HepG2 (cell line): ENCODE measurements around the gene C22orf31. TPM values are rescaled to one million over a fixed set of nuclear protein-coding genes. Genes with fewer than 3 reads are reported as not detected.
A peak's percentile ranks its signal among the peaks of the same experiment; 100 is the strongest.

Experiments
- ATAC-seq: fragments of 200-7000 bp; cut with Tn5 transposase; 3 replicates; pipeline ENCODE4 v1.9.1; 2020; ENCODE audit warnings: mild to moderate bottlenecking, moderate library complexity
- BruUV-seq: library from RNA; stranded (reverse); fragments of 400-500 nt; replicated peaks from 2 replicates; lab custom pipeline; 2021; lab: Mats Ljungman, UMichigan
- CTCF ChIA-PET: fragments of 300-600 bp; formaldehyde crosslinking; extraction: SDS; loops from one replicate; lab custom pipeline; 2021; ENCODE audit warnings: low total read pairs, inconsistent platforms, low intra/inter-chr PET ratio; lab: Yijun Ruan, JAX
- POLR2A ChIA-PET: fragments of 350-600 bp; sonication (Branson Sonifier 250); formaldehyde crosslinking; loops from one replicate; lab custom pipeline; 2020; ENCODE audit warnings: antibody characterized with exemption, inconsistent platforms; lab: Yijun Ruan, JAX
- DNase-seq: peaks from one replicate; pipeline ENCODE4 v3.0.0-alpha.2; 2015; ENCODE audit warnings: low spot score
- FAIRE-seq: peaks from 3 replicates; lab custom pipeline; 2011; peaks lifted over from hg19 to GRCh38; lab: Jason Lieb, UNC
- H2AFZ ChIP-seq: one replicate; pipeline ENCODE4 v1.6.1; 2011; ENCODE audit warnings: low read length, inconsistent platforms
- H3K27ac ChIP-seq: fragments of 300-600 bp; 3 replicates; pipeline ENCODE4 v1.8.0; 2011; ENCODE audit warnings: mixed run types, mild to moderate bottlenecking, mixed read lengths, low read length, inconsistent platforms; ENCODE audit not compliant: insufficient read depth; ENCODE audit errors: extremely low read length
- H3K27me3 ChIP-seq, 2 experiments: fragments of 200-600 bp in 1 of 2; 2 replicates in 1 of 2; 3 replicates in 1 of 2; pipeline versions ENCODE4 v1.6.0 to v1.8.0; 2011; ENCODE audit warnings: low read length in 2 of 2, mild to moderate bottlenecking in 2 of 2, moderate library complexity in 2 of 2, inconsistent platforms in 1 of 2; ENCODE audit not compliant: insufficient read depth in 2 of 2, control insufficient read depth in 1 of 2
- H3K36me3 ChIP-seq, 2 experiments: fragments of 200-600 bp in 1 of 2; replicated peaks in 1 of 2; 2 replicates in 1 of 2; 3 replicates in 1 of 2; pipeline versions ENCODE4 v1.5.1 to v1.8.0; 2011; ENCODE audit warnings: low read length in 2 of 2, inconsistent platforms in 1 of 2; ENCODE audit not compliant: insufficient read depth in 2 of 2, control insufficient read depth in 1 of 2
- H3K4me1 ChIP-seq: 2 replicates; pipeline ENCODE4 v1.5.1; 2012; ENCODE audit warnings: low read length, inconsistent platforms; ENCODE audit not compliant: insufficient read depth
- H3K4me2 ChIP-seq: 2 replicates; pipeline ENCODE4 v1.6.0; 2011; ENCODE audit warnings: low read depth, low read length, inconsistent platforms
- H3K4me3 ChIP-seq, 3 experiments: fragments of 200-600 bp in 1 of 3; sonication (generic), shearing (Covaris generic) in 1 of 3; replicated peaks in 1 of 3; 2 replicates each; pipeline ENCODE4 v1.5.1; 2011 to 2016; ENCODE audit warnings: low read length in 3 of 3, inconsistent platforms in 2 of 3, low read depth in 2 of 3, mild to moderate bottlenecking in 2 of 3, control low read depth in 1 of 3, mixed read lengths in 1 of 3; ENCODE audit not compliant: insufficient read depth in 1 of 3
- H3K79me2 ChIP-seq: one replicate; pipeline ENCODE4 v1.6.1; 2011; ENCODE audit warnings: low read length, inconsistent platforms; ENCODE audit not compliant: insufficient read depth
- H3K9ac ChIP-seq: 2 replicates; pipeline ENCODE4 v1.6.0; 2011; ENCODE audit warnings: mild to moderate bottlenecking, low read depth, low read length, inconsistent platforms; ENCODE audit not compliant: insufficient read depth
- H3K9me3 ChIP-seq: 2 replicates; pipeline ENCODE4 v1.5.1; 2012; ENCODE audit warnings: mild to moderate bottlenecking, low read length
- H4K20me1 ChIP-seq: 2 replicates; pipeline ENCODE4 v1.6.0; 2011; ENCODE audit warnings: inconsistent platforms, mild to moderate bottlenecking, low read length, moderate library complexity; ENCODE audit not compliant: insufficient read depth
- CTCF ChIP-seq: sonication (generic); formaldehyde crosslinking; IDR thresholded peaks from 2 replicates; pipeline ENCODE4 v1.5.0; 2020; ENCODE audit warnings: mild to moderate bottlenecking, missing genetic modification reagents, moderate library complexity
- GATAD1 ChIP-seq: IDR thresholded peaks from 2 replicates; pipeline ENCODE4 v1.6.1; 2016; ENCODE audit warnings: missing genetic modification reagents, missing compliant biosample characterization
- ONECUT2 ChIP-seq: sonication (generic); formaldehyde crosslinking; IDR thresholded peaks from 2 replicates; pipeline ENCODE4 v1.4.0; 2020; ENCODE audit warnings: missing genetic modification reagents
- POLR2G ChIP-seq: fragments of 200-400 bp; formaldehyde crosslinking; IDR thresholded peaks from 2 replicates; pipeline ENCODE4 v1.6.1; 2018; ENCODE audit warnings: mild to moderate bottlenecking, low read depth, low read length, moderate library complexity
- SMC3 ChIP-seq: IDR thresholded peaks from 2 replicates; pipeline ENCODE4 v1.6.1; 2011; ENCODE audit warnings: low read length, improper control_type of control experiment
- STAG1 ChIP-seq: sonication (generic); formaldehyde crosslinking; IDR thresholded peaks from 2 replicates; pipeline ENCODE4 v1.4.0; 2020; ENCODE audit warnings: missing genetic modification reagents
- TCF12 ChIP-seq, 2 experiments: fragments of 450-650 bp in 1 of 2; sonication (generic) in 1 of 2; formaldehyde crosslinking in 1 of 2; IDR thresholded peaks; 2 replicates each; pipeline versions ENCODE4 v1.6.1 to v1.8.0; 2017 to 2022; ENCODE audit warnings: antibody characterized with exemption in 1 of 2, mild to moderate bottlenecking in 1 of 2, missing genetic modification reagents in 1 of 2, moderate library complexity in 1 of 2
- ZBTB46 ChIP-seq: sonication (generic); formaldehyde crosslinking; IDR thresholded peaks from 2 replicates; pipeline ENCODE4 v1.4.0; 2020; ENCODE audit warnings: mild to moderate bottlenecking, missing genetic modification reagents, borderline replicate concordance
- ZFP36 ChIP-seq: fragments of 150-350 bp; IDR thresholded peaks from 2 replicates; pipeline ENCODE4 v1.6.1; 2018; ENCODE audit warnings: borderline replicate concordance, low read length, low read depth; ENCODE audit not compliant: partially characterized antibody
- ZNF138 ChIP-seq: sonication (generic); formaldehyde crosslinking; IDR thresholded peaks from 2 replicates; pipeline ENCODE4 v1.5.0; 2020; ENCODE audit warnings: mild to moderate bottlenecking, low read depth, missing genetic modification reagents
- ZNF333 ChIP-seq: sonication (generic); formaldehyde crosslinking; IDR thresholded peaks from 2 replicates; pipeline ENCODE4 v1.4.0; 2020; ENCODE audit warnings: mild to moderate bottlenecking, missing genetic modification reagents, borderline replicate concordance
- ZNF720 ChIP-seq: sonication (generic); formaldehyde crosslinking; IDR thresholded peaks from 2 replicates; pipeline ENCODE4 v1.4.0; 2020; ENCODE audit warnings: missing genetic modification reagents
- WGBS: methylation state at CpG from one replicate; pipeline ENCODE4 v1.1.6; 2017; ENCODE audit warnings: low lambda C conversion rate; 5-methylcytosine and 5-hydroxymethylcytosine counted together
- in situ Hi-C: cut with HindIII; loops from 2 replicates; pipeline ENCODE4 v1.10.0; 2017; ENCODE audit warnings: low pct_unique_long_range_greater_than_20kb; ENCODE audit not compliant: extremely low pct_ligation_motif_present
- intact Hi-C: fragments of 100-400 bp; cut with micrococcal nuclease; formaldehyde crosslinking; loops from one replicate; pipeline ENCODE4 v1.10.0; 2022; ENCODE audit not compliant: unreplicated experiment
- polyA plus RNA-seq, 8 experiments: library from polyadenylated mRNA; depleted of rRNA in 3 of 8; stranded (reverse) in 7 of 8; unstranded in 1 of 8; fragments of >200 nt; fragmentation: Illumina TruSeq in 4 of 8; extraction: Trizol in 4 of 8; gene quantifications; 2 replicates each; pipeline versions ENCODE4 v1.2.1 to v1.2.3, GENCODE V29; 2011 to 2016; ENCODE audit warnings: low read depth in 4 of 8, missing spikeins in 1 of 8, mixed read lengths in 1 of 8; ENCODE audit not compliant: insufficient read depth in 1 of 8
- total RNA-seq, 5 experiments: library from RNA; depleted of rRNA; stranded (reverse); fragments of >200 nt; fragmentation: Illumina TruSeq; extraction: Trizol; gene quantifications; 2 replicates each; pipeline ENCODE4 v1.2.3, GENCODE V29; 2016; ENCODE audit warnings: low read depth in 1 of 5

C22orf31 gene
- total and polyA plus RNA-seq, 2 of the 13 experiments (the other 11 are each of a cell fraction or from before 2014, with no cell fraction given), result not detected

GRCh38 chr22:29060251-29060869 is 1.3 kb downstream of the C22orf31 start:
- no peak overlapping the region for H3K27ac ChIP-seq
- H3K4me1 ChIP-seq, result peaks cover 41% of the 10 kb centered on the region
- no peak overlapping the region for H3K9ac ChIP-seq
- H2AFZ ChIP-seq, result no peak overlapping the region
- WGBS, result 73% methylated on average over 12 of the region's 12 CpGs
- ChIA-PET CTCF (no interaction called here), POLR2A (interaction anchor here (0.6 to 0.7 kb wide), 3 partner anchors 121 to 281 kb away, joined by 3 to 4 read pairs (median 3); partner anchors contain the start of gene ZNRF3)
- no peak overlapping the region for H3K4me3 ChIP-seq
- DNase-seq (no peak), ATAC-seq (peak; percentile 18), FAIRE-seq (no peak)
- intact Hi-C loops, result no loop called here
- no peaks in the 10 kb centered on the region for H3K9me3 ChIP-seq
- TF ChIP-seq SMC3 (peak; percentile 25; the same call in 1 of the 2 replicates), CTCF (CRISPR knock-in tag) (peak; percentile 33; the same call in 1 of the 2 replicates), ZFP36 (no peak), STAG1 (CRISPR knock-in tag) (peak; percentile 46)
- H3K79me2 ChIP-seq, result no peaks in the 10 kb centered on the region
- in situ Hi-C loops, result no loop called here
- H3K27me3 ChIP-seq, result 0 out of 5 replicates have a peak, but pooled peaks cover 0 to 1% of the 10 kb centered on the region in 2 experiments
- no peaks in the 10 kb centered on the region for H3K36me3 ChIP-seq
- no peak overlapping the region for H3K4me2 ChIP-seq
- H4K20me1 ChIP-seq, result peaks cover under 1% of the 10 kb centered on the region; the same call in 1 of the 2 replicates
- no TSS peak for BruUV-seq

- ATAC-seq (no peak), DNase-seq (no peak), FAIRE-seq (no peak)
- H4K20me1 ChIP-seq, result peaks cover 9% of the 10 kb centered on the region
- H3K4me1 ChIP-seq, result peaks cover 38% of the 10 kb centered on the region
- H2AFZ ChIP-seq, result no peak overlapping the region
- H3K36me3 ChIP-seq, result peaks cover 0 to 5% of the 10 kb centered on the region in 2 experiments; a peak in 3 of 5 replicates
- ChIA-PET POLR2A (interaction anchor here (1.5 kb wide), 1 partner anchor 12 kb away, joined by 3 read pairs; no protein-coding TSS in a partner anchor), CTCF (no interaction called here)
- intact Hi-C loops, result no loop called here
- no peak overlapping the region for H3K9ac ChIP-seq
- 97% methylated on average over 3 of the region's 3 CpGs for WGBS
- 0 out of 5 replicates have a peak, but pooled peaks cover 0 to 1% of the 10 kb centered on the region in 2 experiments for H3K27me3 ChIP-seq
- no peak overlapping the region for H3K27ac ChIP-seq
- H3K9me3 ChIP-seq, result no peaks in the 10 kb centered on the region
- H3K79me2 ChIP-seq, result no peaks in the 10 kb centered on the region
- in situ Hi-C loops, result no loop called here
- no peak overlapping the region for H3K4me3 ChIP-seq
- no TSS peak for BruUV-seq
- H3K4me2 ChIP-seq, result no peak overlapping the region
- TF ChIP-seq GATAD1 (CRISPR knock-in tag), result no peak
- TF ChIP-seq ZNF138 (CRISPR knock-in tag), result no peak
- TF ChIP-seq ZBTB46 (CRISPR knock-in tag), result no peak
- TF ChIP-seq ZNF720 (CRISPR knock-in tag), result no peak
- no peak for TF ChIP-seq ONECUT2
- no peak for TF ChIP-seq TCF12 (IDR thresholded peaks at IDR 0.05)
- TF ChIP-seq TCF12 (CRISPR knock-in tag; IDR thresholded peaks at IDR 0.05), result no peak
- peak; percentile 60; the same call in 1 of the 2 replicates for TF ChIP-seq POLR2G
- TF ChIP-seq ZNF333, result no peak
- no peak for TF ChIP-seq SMC3
These were observed 5.2 kb downstream of the C22orf31 start for GRCh38 chr22:29056472-29056871.
